HG02973 (cell line): ENCODE data around the gene NECAB2.

ENCODE experiments used
- ATAC-seq: cut with Tn5 transposase; IDR thresholded peaks from one replicate; pipeline ENCODE4 v1.9.1; 2021; ENCODE audit warnings: moderate library complexity; ENCODE audit not compliant: unreplicated experiment

Gene NECAB2

DNA sequence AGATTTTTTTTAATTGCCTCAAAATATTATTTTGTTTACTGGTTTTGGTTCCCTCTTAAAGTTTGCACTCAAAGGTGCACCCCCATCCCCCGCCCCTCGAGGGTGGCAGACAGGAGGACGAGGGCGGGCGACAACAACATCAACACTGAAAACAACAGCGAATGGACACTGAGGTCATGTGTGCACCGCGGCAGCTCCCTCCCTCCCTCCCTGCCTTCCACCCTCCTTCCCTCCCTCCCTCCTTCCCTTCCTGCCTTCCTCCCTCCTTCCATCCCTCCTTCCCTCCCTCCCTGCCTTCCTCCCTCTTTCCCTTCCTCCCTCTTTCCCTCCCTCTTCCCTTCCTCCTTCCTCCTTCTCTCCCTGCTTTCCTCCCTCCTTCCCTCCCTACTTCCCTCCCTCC is 16.5 kb upstream of the NECAB2 start:
- no peak for ATAC-seq

- ATAC-seq = no peak
Measured at GRCh38 chr16:83952587-83952939, 15.5 kb upstream of the NECAB2 start.

GRCh38 chr16:83952940-83953795 is 14.9 kb upstream of the NECAB2 start, which contains the start of gene OSGIN1:
OSGIN1 (plus strand) TSS chr16:83953240; CDS start chr16:83957672, 4,432 bp downstream.
- peak; percentile 76 for ATAC-seq

- no peak for ATAC-seq
Measured at GRCh38 chr16:83953796-83954576, 14.1 kb upstream of the NECAB2 start.

DNA sequence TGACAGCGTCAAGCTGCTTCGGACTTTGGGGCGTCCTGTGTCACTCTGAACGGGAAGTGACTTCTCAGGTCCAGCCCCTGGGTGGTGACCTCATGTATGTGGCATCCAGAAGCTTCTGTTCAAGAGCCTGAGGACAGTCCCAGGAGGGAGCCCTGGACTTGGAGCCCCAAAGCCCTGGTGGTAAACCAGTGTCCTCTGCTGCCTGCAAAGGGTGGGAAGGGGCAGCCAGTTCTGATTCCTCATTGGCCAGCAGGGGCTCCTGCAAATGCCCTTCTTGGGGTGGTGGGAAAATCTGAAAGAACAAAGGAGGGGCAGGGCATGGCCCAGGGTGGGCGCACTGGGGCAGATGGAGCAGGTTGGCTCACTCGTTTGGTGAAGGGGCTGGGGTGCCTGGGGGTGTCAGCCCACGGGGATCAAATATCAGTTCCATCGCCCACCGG is 13.4 kb upstream of the NECAB2 start:
- ATAC-seq = no peak

DNA sequence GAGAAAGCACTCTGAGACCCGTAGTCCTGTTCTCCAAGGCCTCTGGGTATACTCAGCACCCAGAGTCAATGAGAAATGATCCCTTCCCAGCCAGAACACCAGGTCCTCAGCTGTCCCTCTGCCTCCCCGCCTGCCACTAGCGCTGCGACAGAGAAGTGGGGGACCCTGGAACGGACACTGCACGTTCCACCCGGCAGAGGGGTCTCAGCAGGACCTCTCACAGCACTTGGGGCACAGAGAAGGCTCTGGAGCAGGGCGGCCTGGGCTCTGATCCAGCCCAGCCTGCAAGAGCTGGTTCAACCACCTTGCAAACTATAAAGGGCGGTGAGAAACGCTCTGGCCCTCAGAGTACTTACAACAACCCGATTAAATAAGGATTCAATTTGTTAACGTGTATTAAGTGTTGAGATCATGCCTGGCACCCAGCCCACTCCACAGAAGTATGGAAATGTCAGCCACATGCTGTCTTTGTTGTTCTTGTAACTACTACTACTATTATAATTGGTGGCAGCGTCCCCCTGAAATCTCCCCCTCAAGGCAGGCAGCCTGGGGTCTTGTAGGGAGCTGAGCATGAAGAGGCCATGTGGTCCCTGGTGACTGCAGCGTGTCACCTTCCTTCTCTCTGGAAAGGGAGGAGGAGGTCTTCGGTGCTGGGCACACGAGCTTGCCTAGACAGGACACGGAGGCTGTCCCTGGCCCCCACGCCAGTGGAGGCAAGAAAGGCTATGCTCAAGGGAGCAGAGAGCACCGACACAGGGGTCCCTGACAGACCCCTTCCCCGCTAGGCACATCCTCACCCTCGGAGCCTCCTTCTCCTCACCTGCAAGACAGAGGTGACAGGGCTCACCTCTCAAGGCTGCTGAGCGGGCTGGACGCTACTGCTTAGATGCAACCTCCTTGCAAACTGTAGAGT is 12.6 kb upstream of the NECAB2 start:
- ATAC-seq = no peak

GRCh38 chr16:83956336-83957289 is 11.4 kb upstream of the NECAB2 start:
- peak; percentile 41 for ATAC-seq

- no peak for ATAC-seq
Measured at GRCh38 chr16:83957296-83957855, 10.7 kb upstream of the NECAB2 start.

DNA sequence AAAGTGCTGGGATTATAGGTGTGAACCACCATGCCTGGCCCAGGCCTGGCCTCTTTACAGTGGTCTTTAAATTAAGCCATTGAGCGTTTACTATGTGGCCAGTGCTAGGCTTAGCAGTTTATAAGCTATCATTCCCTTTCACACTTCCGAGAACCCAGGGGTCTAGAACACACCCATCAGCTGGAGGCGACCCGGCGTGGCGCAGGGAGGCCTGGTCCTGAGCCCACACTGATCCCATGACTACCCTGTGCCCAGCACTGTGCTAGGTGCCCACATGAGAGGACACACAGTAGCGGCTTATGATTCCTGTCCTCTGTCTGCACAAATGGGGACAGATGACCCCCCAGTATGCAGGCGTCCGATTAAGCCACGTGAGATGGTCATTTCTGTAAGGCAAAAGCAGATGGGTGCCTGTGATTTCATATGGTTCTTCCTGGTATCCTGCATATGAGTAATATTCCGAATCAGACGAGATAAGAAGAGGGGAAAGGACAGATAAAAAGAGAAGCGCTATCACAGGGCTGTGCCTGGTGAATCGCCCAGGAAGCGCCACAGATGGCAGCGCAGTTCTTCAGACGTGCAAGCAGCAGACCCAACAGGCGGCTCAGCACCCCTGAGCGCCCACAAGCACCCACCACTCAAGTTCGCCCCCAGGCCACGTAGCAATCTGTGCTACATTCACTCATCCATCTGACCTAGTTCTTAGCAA is 9.8 kb upstream of the NECAB2 start:
- no peak for ATAC-seq

DNA sequence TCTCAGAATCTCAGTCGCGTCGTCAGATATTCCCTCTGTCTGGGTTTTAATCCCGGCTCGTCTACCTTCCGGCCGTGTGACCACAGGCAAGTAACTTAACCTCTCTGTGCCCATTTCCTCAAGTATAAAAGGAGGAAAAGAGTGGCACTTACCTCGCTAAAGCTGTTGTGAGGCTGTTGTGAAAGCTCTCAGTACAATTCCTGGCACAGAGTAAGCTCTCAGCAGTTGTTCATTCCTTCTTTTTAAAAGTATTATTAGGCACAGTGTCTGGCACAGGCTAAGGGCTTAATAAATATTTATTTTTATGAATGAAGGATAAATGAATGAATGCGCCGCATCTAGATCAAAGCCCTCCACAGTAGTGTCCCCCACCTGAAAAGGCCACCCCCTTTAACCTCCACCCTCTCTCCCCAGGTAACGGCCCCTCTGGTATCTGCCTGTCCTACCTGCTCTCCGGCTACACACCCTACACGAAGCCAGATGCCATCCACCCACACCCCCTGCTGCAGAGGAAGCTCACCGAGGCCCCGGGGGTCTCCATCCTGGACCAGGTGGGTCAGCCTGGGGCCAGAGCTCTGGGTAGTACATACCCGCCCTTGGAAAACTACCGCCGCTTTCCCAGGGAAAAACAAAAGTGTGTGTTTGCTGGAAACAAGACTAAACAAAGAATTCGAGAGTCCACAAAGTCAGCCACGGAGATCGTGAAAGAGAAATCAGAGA is 9.0 kb upstream of the NECAB2 start:
- ATAC-seq = no peak

DNA sequence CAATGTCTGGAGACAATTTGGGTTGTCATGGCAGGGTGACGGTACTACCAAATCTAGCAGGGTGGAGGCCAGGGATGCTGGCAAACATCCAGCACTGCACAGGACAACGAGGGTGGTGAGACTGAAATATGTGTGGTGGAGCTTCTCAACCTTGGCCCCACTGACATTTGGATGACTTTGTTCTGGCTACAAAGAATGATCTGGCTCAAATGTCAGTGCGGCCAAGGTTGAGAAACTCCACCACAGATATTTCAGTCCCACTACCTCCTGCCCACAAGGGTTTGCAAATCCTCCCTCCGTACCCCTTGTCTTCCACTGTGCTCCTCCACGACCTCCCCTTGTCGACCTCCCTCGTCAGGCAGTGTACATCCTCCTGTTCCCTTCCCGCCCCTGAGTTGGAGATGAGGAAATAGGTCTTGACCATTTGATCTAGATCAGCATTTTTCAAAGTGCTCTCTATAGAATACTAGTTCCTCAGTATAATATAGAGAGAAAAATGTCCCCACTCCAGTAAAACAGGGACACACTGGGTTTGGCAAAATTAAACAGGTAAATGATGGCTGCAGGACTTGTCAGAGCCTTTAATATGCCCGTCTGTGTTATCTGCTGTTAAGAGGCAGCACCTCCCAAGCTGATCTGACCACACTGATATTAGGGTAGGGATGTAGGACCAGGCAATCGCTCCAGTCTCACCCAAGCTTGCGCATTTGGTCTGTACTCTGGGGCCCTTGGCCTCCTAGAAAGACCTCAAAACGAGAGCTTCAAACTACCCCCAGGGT is 8.2 kb upstream of the NECAB2 start:
- no peak for ATAC-seq

- no peak for ATAC-seq
Measured at GRCh38 chr16:83960521-83961249, 7.4 kb upstream of the NECAB2 start.

DNA sequence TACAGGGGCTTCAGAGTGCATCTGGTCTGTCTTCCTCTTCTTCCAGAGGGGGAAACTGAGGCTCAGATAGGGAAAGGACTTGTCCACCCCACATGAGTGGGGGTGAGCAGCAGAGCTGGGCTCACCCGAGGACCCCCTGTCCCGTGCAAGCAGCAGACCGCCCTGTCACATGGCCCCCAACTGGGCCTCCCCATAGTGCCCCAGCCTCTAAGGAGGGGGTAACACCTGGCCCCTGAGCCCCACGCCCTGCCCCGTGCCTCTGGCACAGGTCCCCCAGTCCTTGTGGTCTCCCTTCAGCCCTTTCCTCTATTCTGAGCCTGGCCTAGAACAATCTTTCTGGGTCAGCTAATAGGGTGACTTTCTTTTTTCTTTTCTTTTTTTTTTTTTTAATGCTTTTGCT is 6.5 kb upstream of the NECAB2 start:
- ATAC-seq = no peak

GRCh38 chr16:83963277-83964119 is 4.5 kb upstream of the NECAB2 start:
- no peak for ATAC-seq

GRCh38 chr16:83964684-83965443 is 3.2 kb upstream of the NECAB2 start:
- no peak for ATAC-seq
